Mononuclear cell (primary cell): ENCODE measurements around the gene PGBD5. TPM values are rescaled to one million over a fixed set of nuclear protein-coding genes. Genes with fewer than 3 reads are reported as not detected.

Experiments
- H3K27me3 ChIP-seq: 2 replicates; pipeline ENCODE4 v1.6.0; 2011; ENCODE audit warnings: low read length, control low read depth; ENCODE audit not compliant: insufficient read depth
- H3K4me1 ChIP-seq: 2 replicates; pipeline ENCODE4 v1.5.1; 2011; ENCODE audit warnings: mild to moderate bottlenecking, low read length, control low read depth; ENCODE audit not compliant: insufficient read depth
- H3K4me3 ChIP-seq: 2 replicates; pipeline ENCODE4 v1.5.1; 2011; ENCODE audit warnings: mild to moderate bottlenecking, low read length, moderate library complexity
- H3K9me3 ChIP-seq: 2 replicates; pipeline ENCODE4 v1.5.1; 2011; ENCODE audit warnings: low read depth, mild to moderate bottlenecking, control low read depth, low read length
- total RNA-seq: library from RNA; depleted of rRNA; stranded (reverse); fragments of >200 nt; gene quantifications from one replicate; pipeline ENCODE4 v1.2.3, GENCODE V29; 2012

The PGBD5 gene
- total RNA-seq, 1 donor: under 0.01 TPM

GRCh38 chr1:230267338-230268065 lies 158.6 kb downstream of the PGBD5 start:
- Histone ChIP-seq H3K4me3 (no peak overlapping the region), H3K9me3 (no peaks in the 10 kb centered on the region), H3K27me3 (no peaks in the 10 kb centered on the region), H3K4me1 (peaks cover 18% of the 10 kb centered on the region)

GRCh38 chr1:230266456-230266855 lies 159.7 kb downstream of the PGBD5 start:
- Histone ChIP-seq H3K4me1 (peaks cover 18% of the 10 kb centered on the region), H3K27me3 (no peaks in the 10 kb centered on the region), H3K9me3 (no peaks in the 10 kb centered on the region), H3K4me3 (no peak overlapping the region)

GRCh38 chr1:230265200-230266115 lies 160.7 kb downstream of the PGBD5 start:
- Histone ChIP-seq H3K4me1 (peaks cover 11% of the 10 kb centered on the region), H3K9me3 (no peaks in the 10 kb centered on the region), H3K4me3 (no peak overlapping the region), H3K27me3 (no peaks in the 10 kb centered on the region)

Other genes starting within 250 kb of the PGBD5 start
- gene COG2, start 216.1 kb upstream of the PGBD5 start, total RNA-seq: 18.9 TPM